Fibroblast of the aortic adventitia (primary cell): ENCODE data around the gene HACD4. TPM values are rescaled to one million over a fixed set of nuclear protein-coding genes. Genes with fewer than 3 reads are reported as not detected.

Experiments
- DNase-seq: peaks from one replicate; pipeline ENCODE4 v3.0.0-alpha.2; 2010; ENCODE audit warnings: low read depth
- H3K4me3 ChIP-seq: 2 replicates; pipeline ENCODE4 v1.5.1; 2011; ENCODE audit warnings: low read depth, mild to moderate bottlenecking, control low read depth, low read length, moderate library complexity
- CTCF ChIP-seq: IDR thresholded peaks from 2 replicates; pipeline ENCODE4 v1.5.1; 2011; ENCODE audit warnings: mild to moderate bottlenecking, low read length, control low read depth, inconsistent platforms; ENCODE audit not compliant: insufficient read depth
- total RNA-seq: library from RNA; depleted of rRNA; stranded (reverse); fragments of >200 nt; gene quantifications from 2 replicates; pipeline ENCODE4 v1.2.3, GENCODE V29; 2012; ENCODE audit warnings: low replicate concordance

HACD4 gene
- total RNA-seq, 1 donor = 4.8 TPM

- DNase-seq = no peak
- no peak for TF ChIP-seq CTCF
- H3K4me3 ChIP-seq = no peak overlapping the region
Observed at GRCh38 chr9:21001581-21001980, 29.9 kb downstream of the HACD4 start.

GRCh38 chr9:20997503-20998076 lies 33.9 kb downstream of the HACD4 start:
- TF ChIP-seq CTCF = no peak
- no peak for DNase-seq
- H3K4me3 ChIP-seq = no peak overlapping the region

- no peak overlapping the region for H3K4me3 ChIP-seq
- DNase-seq = no peak
- no peak for TF ChIP-seq CTCF
Observed at GRCh38 chr9:20996809-20997208, 34.6 kb downstream of the HACD4 start.

GRCh38 chr9:20995616-20996015 lies 35.8 kb downstream of the HACD4 start:
- DNase-seq = no peak
- no peak overlapping the region for H3K4me3 ChIP-seq
- no peak for TF ChIP-seq CTCF

- no peak for TF ChIP-seq CTCF
- no peak overlapping the region for H3K4me3 ChIP-seq
- no peak for DNase-seq
Observed at GRCh38 chr9:20994486-20994885, 37.0 kb downstream of the HACD4 start.

- DNase-seq = no peak
- TF ChIP-seq CTCF = no peak
- H3K4me3 ChIP-seq = no peak overlapping the region
Observed at GRCh38 chr9:20990867-20991266, 40.6 kb downstream of the HACD4 start.

- no peak overlapping the region for H3K4me3 ChIP-seq
- no peak for DNase-seq
- no peak for TF ChIP-seq CTCF
Observed at GRCh38 chr9:20989923-20990341, 41.5 kb downstream of the HACD4 start.
